Measurements from ENCODE around the gene IL6. TPM values are rescaled to one million over a fixed set of nuclear protein-coding genes. Genes with fewer than 3 reads are reported as not detected.
"Not testable (repeated sequence)": the region's sequence is repeated elsewhere in the genome, so short reads cannot be mapped to it uniquely, and the experiment has no call there.

Gene IL6
- total RNA-seq, 4 donors from 2014 or later, result 17.7 to 381 (median 111) TPM

GRCh38 chr7:22759721-22760120, 32.7 kb downstream of the IL6 start:
- ATAC-seq (ENCODE audit: low FRiP score) (no peak), DNase-seq (ENCODE audit: low spot score) (no peak)
- TF ChIP-seq CTCF (IDR thresholded peaks at IDR 0.05), result no peak

DNA sequence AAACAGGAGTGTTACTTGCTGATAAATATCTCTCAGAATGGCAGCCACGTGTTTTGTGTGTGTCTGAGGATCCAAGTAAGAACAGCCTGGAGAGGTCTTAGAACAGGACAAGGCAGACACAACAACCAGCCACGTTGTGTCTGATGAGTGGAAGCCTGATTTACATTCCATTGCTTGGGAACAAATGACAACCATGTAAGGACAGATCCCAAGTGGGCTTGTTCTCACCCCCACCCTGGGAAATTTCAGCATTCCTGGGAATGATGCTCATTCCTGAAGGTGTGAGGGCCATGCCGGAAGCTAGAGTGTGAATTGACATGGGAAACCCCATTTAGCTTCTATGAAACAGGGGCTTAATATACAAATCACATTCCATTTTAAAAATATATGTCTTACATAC, 35.9 kb downstream of the IL6 start:
- no peak for TF ChIP-seq CTCF (IDR thresholded peaks at IDR 0.05)
- ATAC-seq (ENCODE audit: low FRiP score), result no peak
- DNase-seq (ENCODE audit: low spot score), result no peak

DNA sequence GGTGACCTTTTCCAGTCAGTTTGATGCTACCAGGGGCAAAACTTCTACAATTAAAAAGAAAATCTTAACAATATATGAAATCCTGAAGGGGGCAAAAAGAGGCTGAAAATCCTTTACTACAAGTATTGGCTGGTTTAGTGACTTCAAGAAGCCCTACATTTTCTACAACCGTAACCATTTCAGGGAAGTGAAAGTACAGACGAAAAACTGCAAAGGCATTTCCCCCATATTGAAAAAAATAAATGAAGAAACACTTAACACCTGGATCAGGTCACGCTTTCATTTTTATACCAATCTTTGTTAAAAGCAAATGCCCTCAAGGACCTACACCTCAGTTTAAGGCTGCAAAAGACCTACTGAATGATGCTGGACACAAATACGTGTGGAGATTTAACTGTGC, 38.6 kb downstream of the IL6 start:
- ATAC-seq (ENCODE audit: low FRiP score) (no peak), DNase-seq (ENCODE audit: low spot score) (no peak)
- no peak for TF ChIP-seq CTCF (IDR thresholded peaks at IDR 0.05)

DNA sequence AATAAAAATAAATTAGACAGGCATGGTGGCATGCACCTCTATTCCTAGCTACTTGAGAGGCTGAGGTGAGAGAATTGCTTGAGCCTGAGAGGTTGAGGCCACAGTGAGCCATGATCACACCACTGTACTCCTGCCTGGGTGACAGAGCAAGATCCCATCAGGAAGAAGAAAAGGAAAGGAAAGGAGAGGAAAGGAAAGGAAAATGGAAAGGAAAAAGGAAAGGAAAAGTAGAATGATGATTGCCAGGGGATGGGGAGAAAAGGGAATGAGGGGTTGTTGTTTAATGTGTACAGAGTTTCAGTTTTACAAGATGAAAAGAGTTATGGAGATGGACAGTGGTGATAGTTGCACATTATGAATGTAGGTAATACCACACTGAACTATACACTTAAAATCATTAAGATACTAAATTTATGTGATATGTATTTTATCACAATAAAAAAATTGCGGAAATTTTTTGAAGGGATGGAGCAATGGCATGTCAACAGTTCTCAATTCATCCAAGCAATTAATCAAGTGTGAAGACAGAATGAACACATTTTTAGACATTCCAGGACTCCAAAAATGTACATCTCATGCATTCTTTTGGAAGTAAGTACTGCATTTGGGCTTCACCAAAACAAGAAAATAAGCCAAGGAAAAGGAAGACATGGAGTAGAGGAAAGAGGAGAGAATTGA, 44.3 kb downstream of the IL6 start:
- ATAC-seq (ENCODE audit: low FRiP score) (no peak), DNase-seq (ENCODE audit: low spot score) (no peak)
- no peak for TF ChIP-seq CTCF (IDR thresholded peaks at IDR 0.05)

DNA sequence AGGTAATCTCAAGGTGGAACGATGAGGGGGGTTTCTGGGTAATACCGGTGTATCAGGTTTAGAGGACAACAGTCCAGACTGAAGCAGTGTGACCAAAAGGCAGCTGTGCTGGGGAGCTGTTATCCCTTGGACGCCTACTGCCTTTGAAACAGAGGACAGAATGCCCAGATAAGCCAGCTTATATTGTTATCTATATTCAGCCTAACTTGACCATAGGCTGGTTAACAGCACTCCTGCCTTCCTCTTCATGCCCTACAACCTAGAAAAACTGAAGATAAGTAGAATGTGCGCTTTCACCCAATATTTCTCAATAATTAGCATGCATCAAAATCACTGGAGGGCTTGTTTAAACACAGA, 44.9 kb downstream of the IL6 start:
- no peak for TF ChIP-seq CTCF (IDR thresholded peaks at IDR 0.05)
- no peak for DNase-seq (ENCODE audit: low spot score)
- ATAC-seq (ENCODE audit: low FRiP score), result no peak

DNA sequence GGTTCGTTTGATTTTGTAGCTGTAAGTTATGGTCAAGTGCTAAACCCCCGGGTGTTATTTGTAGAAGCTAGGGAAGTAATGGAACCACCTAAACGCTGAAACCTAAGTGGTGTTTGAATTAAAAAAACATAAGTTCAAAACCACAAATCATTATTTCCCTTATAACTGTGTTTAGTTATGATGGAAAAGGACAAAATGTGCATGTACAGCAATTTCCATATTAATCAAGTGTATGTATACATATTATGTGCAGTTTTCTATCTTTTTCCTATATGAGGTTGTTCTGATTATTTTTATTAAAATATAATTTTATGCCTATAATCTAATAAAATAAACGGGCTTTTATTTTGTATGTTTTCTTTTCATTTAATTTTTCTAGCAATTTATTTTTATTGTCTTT, 45.9 kb downstream of the IL6 start:
- DNase-seq (ENCODE audit: low spot score), result no peak
- no peak for ATAC-seq (ENCODE audit: low FRiP score)
- TF ChIP-seq CTCF (IDR thresholded peaks at IDR 0.05), result no peak

DNA sequence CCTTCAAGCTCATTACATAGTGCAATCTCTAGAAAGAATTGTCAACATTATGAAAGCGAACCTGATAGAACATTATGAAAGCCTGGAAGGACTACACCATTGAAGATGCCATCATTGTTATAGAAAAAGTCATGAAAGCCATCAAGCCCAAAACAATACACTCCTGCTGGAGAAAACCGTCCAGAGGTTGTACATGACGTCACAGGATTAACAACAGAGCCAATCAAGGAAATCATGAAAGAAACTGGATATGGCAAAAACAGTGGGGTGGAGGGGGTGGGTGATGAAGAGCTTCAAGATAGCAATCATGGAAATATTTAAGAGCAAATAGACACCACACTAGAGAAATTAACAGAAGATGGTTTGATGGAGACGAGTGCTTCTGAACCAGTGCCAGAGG, 50.0 kb downstream of the IL6 start:
- no peak for TF ChIP-seq CTCF (IDR thresholded peaks at IDR 0.05)
- DNase-seq (ENCODE audit: low spot score) (no peak), ATAC-seq (ENCODE audit: low FRiP score) (no peak)

GRCh38 chr7:22779730-22780323, 52.8 kb downstream of the IL6 start:
- not testable (repeated sequence) for DNase-seq (ENCODE audit: low spot score); ATAC-seq (ENCODE audit: low FRiP score)

All from omental fat pad (tissue), 4 donors.